K562 (cell line): ENCODE measurements around the gene RIOK3. TPM values are rescaled to one million over a fixed set of nuclear protein-coding genes. Genes with fewer than 3 reads are reported as not detected.

ENCODE experiments used
- CBFA2T2 ChIP-seq: fragments of 450-650 bp; conservative IDR thresholded peaks from 2 replicates; pipeline ENCODE4 v1.6.1; 2017; ENCODE audit warnings: mild to moderate bottlenecking
- CBX2 ChIP-seq: fragments of 200-600 bp; sonication (generic); IDR thresholded peaks from one replicate; pipeline ENCODE4 v1.6.1; 2012; ENCODE audit warnings: mild to moderate bottlenecking, low read length, inconsistent platforms; ENCODE audit not compliant: insufficient read depth, poor library complexity, severe bottlenecking
- CCAR2 ChIP-seq: fragments of 200-400 bp; formaldehyde crosslinking; IDR thresholded peaks from 2 replicates; pipeline ENCODE4 v1.6.1; 2017; ENCODE audit warnings: mild to moderate bottlenecking, low read depth, low read length
- CREB1 ChIP-seq, 2 experiments: sonication (generic) in 1 of 2; formaldehyde crosslinking in 1 of 2; IDR thresholded peaks; 2 replicates each; pipeline versions ENCODE4 v1.6.1 to v1.8.0; 2012 to 2022; ENCODE audit warnings: inconsistent platforms in 1 of 2, mild to moderate bottlenecking in 1 of 2, missing genetic modification reagents in 1 of 2, moderate library complexity in 1 of 2
- FOXJ2 ChIP-seq: fragments of 200-800 bp; sonication (Bioruptor generic); IDR thresholded peaks from 2 replicates; pipeline ENCODE4 v1.6.1; 2016; ENCODE audit warnings: missing genetic modification characterization, missing compliant biosample characterization
- NFRKB ChIP-seq: fragments of 450-650 bp; IDR thresholded peaks from 2 replicates; pipeline ENCODE4 v1.6.1; 2016; ENCODE audit warnings: low read depth
- SMARCB1 ChIP-seq: IDR thresholded peaks from 2 replicates; pipeline ENCODE4 v1.6.1; 2011; ENCODE audit warnings: improper control_type of control experiment, low read depth; ENCODE audit not compliant: insufficient read length
- SRF ChIP-seq, 2 experiments: fragments of 250-450, 450-650 bp in 1 of 2; sonication (Bioruptor Pico) in 1 of 2; sonication (generic) in 1 of 2; formaldehyde crosslinking; IDR thresholded peaks; 2 replicates each; pipeline versions ENCODE4 v1.5.0 to v1.5.1; 2020 to 2022; ENCODE audit warnings: mild to moderate bottlenecking in 1 of 2, missing genetic modification reagents in 1 of 2
- TBP ChIP-seq: optimal IDR thresholded peaks from 2 replicates; pipeline ENCODE3; 2011; ENCODE audit warnings: low read depth, low read length, improper control_type of control experiment
- ZNF23 ChIP-seq: fragments of 250-450 bp; sonication (Bioruptor Pico); IDR thresholded peaks from 2 replicates; pipeline ENCODE4 v1.4.0; 2020; ENCODE audit warnings: mild to moderate bottlenecking
- ZNF311 ChIP-seq: fragments of 250-450 bp; sonication (Bioruptor Pico); IDR thresholded peaks from 2 replicates; pipeline ENCODE4 v1.4.0; 2020; ENCODE audit warnings: mild to moderate bottlenecking, moderate library complexity
- polyA plus RNA-seq, 8 experiments: library from polyadenylated mRNA; depleted of rRNA in 4 of 8; stranded (reverse) in 5 of 8; unstranded in 3 of 8; fragments of >200 nt; fragmentation: Nextera tagmentation in 2 of 8; fragmentation: Illumina TruSeq in 1 of 8; extraction: Ambion mirVana in 2 of 8; extraction: Trizol in 1 of 8; gene quantifications; 2 replicates each; pipeline versions ENCODE4 v1.2.1 to v1.2.3, GENCODE V29; 2011 to 2014; ENCODE audit warnings: inconsistent platforms in 1 of 8, missing spikeins in 1 of 8
- total RNA-seq, 7 experiments: library from RNA; depleted of rRNA in 6 of 7; stranded (reverse); fragments of >200 nt in 6 of 7; fragmentation: Illumina TruSeq in 2 of 7; extraction: Trizol in 2 of 7; gene quantifications; 2 replicates each; pipeline versions ENCODE4 v1.2.1 to v1.2.3, GENCODE V29; 2011 to 2021; ENCODE audit warnings: low replicate concordance in 1 of 7
- TF ChIP-seq, protein P1 (sequence below): sonication (generic); formaldehyde crosslinking; IDR thresholded peaks from 2 replicates; pipeline ENCODE4 v1.8.0; 2023; ENCODE audit warnings: missing genetic modification reagents, mild to moderate bottlenecking, borderline replicate concordance
- TF ChIP-seq, protein P2 (sequence below): fragments of 450-650 bp; IDR thresholded peaks from 2 replicates; pipeline ENCODE4 v1.6.1; 2016; ENCODE audit warnings: low read depth

The RIOK3 gene
- total and polyA plus RNA-seq, 9 of the 15 experiments (the other 6 are each of a cell fraction or from before 2014, with no cell fraction given), result 21.4 to 89.5 (median 62.9) TPM

DNA sequence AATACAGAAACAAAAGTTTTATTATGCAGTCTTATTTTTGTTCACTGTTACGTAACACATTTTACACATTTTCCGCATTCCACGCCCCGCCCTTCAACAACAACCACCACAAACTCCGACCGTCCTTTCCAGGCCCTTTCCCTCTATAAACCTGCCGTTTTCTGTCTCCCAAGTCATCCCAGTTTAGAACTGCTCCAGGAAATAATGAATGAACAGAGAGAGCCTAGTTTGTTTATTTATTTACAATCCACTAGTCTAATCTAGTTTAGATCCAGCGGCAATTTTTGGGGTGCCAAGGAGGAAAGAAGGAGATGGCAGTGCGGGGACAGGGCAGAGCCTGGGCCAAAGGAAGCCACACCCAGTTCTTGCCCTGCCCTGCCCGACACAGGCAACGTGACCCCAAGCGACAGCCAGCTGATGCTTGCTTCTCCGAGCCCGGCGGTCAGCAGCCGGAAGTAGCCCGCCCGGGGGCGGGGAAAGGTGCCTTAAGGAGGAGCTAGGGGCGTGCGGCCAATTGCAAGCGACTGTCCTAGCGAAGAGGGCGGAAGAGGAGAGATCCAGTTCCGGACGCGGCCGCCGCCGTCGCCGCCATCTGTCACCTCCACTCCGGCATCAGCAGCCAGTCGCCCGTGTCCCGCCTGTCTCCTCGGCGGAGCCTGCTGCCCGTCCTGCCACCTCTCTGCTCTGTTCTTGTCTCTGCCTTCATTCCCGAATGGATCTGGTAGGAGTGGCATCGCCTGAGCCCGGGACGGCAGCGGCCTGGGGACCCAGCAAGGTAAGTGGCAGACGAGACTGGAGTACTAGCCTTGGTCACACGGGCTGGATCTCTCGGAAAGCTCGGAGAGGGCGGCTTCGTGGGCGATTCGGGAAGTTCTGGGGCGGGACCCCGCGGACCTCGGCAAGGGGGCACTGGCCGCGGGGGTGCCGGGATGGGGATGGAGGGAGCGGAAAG is at the start of gene RIOK3 (continued):
- TF ChIP-seq CBX2, result no peak
- TF ChIP-seq, protein P1, sequence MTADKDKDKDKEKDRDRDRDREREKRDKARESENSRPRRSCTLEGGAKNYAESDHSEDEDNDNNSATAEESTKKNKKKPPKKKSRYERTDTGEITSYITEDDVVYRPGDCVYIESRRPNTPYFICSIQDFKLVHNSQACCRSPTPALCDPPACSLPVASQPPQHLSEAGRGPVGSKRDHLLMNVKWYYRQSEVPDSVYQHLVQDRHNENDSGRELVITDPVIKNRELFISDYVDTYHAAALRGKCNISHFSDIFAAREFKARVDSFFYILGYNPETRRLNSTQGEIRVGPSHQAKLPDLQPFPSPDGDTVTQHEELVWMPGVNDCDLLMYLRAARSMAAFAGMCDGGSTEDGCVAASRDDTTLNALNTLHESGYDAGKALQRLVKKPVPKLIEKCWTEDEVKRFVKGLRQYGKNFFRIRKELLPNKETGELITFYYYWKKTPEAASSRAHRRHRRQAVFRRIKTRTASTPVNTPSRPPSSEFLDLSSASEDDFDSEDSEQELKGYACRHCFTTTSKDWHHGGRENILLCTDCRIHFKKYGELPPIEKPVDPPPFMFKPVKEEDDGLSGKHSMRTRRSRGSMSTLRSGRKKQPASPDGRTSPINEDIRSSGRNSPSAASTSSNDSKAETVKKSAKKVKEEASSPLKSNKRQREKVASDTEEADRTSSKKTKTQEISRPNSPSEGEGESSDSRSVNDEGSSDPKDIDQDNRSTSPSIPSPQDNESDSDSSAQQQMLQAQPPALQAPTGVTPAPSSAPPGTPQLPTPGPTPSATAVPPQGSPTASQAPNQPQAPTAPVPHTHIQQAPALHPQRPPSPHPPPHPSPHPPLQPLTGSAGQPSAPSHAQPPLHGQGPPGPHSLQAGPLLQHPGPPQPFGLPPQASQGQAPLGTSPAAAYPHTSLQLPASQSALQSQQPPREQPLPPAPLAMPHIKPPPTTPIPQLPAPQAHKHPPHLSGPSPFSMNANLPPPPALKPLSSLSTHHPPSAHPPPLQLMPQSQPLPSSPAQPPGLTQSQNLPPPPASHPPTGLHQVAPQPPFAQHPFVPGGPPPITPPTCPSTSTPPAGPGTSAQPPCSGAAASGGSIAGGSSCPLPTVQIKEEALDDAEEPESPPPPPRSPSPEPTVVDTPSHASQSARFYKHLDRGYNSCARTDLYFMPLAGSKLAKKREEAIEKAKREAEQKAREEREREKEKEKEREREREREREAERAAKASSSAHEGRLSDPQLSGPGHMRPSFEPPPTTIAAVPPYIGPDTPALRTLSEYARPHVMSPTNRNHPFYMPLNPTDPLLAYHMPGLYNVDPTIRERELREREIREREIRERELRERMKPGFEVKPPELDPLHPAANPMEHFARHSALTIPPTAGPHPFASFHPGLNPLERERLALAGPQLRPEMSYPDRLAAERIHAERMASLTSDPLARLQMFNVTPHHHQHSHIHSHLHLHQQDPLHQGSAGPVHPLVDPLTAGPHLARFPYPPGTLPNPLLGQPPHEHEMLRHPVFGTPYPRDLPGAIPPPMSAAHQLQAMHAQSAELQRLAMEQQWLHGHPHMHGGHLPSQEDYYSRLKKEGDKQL, result no peak
- no peak; a peak in 2 of 4 replicates for TF ChIP-seq SRF (CRISPR knock-in tag; IDR thresholded peaks at IDR 0.05)
- TF ChIP-seq CCAR2, result no peak
- peak; percentile 49; the same call in 1 of the 2 replicates for TF ChIP-seq FOXJ2
- TF ChIP-seq NFRKB, result peak; percentile 86
- TF ChIP-seq TBP, result peak; percentile 68
- no peak for TF ChIP-seq ZNF23 (CRISPR knock-in tag)
- TF ChIP-seq CREB1 (IDR thresholded peaks at IDR 0.05), result peak; percentile 57; the same call in 1 of the 2 replicates
- 0 out of 2 replicates have a peak, but pooled peaks have one; percentile 62 for TF ChIP-seq CREB1 (CRISPR knock-in tag; IDR thresholded peaks at IDR 0.05)
- TF ChIP-seq SMARCB1, result no peak
- TF ChIP-seq, protein P2, sequence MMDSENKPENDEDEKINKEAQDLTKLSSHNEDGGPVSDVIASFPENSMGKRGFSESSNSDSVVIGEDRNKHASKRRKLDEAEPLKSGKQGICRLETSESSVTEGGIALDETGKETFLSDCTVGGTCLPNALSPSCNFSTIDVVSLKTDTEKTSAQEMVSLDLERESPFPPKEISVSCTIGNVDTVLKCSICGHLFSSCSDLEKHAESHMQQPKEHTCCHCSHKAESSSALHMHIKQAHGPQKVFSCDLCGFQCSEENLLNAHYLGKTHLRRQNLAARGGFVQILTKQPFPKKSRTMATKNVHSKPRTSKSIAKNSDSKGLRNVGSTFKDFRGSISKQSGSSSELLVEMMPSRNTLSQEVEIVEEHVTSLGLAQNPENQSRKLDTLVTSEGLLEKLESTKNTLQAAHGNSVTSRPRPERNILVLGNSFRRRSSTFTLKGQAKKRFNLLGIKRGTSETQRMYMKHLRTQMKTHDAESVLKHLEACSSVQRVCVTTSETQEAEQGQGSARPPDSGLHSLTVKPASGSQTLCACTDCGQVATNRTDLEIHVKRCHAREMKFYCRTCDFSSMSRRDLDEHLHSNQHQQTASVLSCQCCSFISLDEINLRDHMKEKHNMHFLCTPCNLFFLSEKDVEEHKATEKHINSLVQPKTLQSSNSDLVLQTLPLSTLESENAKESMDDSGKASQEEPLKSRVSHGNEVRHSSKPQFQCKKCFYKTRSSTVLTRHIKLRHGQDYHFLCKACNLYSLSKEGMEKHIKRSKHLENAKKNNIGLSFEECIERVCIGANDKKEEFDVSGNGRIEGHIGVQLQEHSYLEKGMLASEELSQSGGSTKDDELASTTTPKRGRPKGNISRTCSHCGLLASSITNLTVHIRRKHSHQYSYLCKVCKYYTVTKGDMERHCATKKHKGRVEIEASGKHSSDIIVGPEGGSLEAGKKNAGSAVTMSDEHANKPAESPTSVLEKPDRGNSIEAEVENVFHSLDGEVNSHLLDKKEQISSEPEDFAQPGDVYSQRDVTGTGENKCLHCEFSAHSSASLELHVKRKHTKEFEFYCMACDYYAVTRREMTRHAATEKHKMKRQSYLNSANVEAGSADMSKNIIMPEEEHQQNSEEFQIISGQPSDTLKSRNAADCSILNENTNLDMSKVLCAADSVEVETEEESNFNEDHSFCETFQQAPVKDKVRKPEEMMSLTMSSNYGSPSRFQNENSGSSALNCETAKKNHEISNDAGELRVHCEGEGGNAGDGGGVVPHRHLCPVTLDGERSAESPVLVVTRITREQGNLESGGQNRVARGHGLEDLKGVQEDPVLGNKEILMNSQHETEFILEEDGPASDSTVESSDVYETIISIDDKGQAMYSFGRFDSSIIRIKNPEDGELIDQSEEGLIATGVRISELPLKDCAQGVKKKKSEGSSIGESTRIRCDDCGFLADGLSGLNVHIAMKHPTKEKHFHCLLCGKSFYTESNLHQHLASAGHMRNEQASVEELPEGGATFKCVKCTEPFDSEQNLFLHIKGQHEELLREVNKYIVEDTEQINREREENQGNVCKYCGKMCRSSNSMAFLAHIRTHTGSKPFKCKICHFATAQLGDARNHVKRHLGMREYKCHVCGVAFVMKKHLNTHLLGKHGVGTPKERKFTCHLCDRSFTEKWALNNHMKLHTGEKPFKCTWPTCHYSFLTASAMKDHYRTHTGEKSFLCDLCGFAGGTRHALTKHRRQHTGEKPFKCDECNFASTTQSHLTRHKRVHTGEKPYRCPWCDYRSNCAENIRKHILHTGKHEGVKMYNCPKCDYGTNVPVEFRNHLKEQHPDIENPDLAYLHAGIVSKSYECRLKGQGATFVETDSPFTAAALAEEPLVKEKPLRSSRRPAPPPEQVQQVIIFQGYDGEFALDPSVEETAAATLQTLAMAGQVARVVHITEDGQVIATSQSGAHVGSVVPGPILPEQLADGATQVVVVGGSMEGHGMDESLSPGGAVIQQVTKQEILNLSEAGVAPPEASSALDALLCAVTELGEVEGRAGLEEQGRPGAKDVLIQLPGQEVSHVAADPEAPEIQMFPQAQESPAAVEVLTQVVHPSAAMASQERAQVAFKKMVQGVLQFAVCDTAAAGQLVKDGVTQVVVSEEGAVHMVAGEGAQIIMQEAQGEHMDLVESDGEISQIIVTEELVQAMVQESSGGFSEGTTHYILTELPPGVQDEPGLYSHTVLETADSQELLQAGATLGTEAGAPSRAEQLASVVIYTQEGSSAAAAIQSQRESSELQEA, result no peak
- no peak for TF ChIP-seq ZNF311 (CRISPR knock-in tag)
- 0 out of 2 replicates have a peak, but pooled peaks have one; percentile 20 for TF ChIP-seq CBFA2T2
